ENCODE measurements around the gene MAN2A1. TPM values are rescaled to one million over a fixed set of nuclear protein-coding genes. Genes with fewer than 3 reads are reported as not detected.

Gene MAN2A1
- total RNA-seq, 1 experiment from 2014 or later: 78.0 TPM

DNA sequence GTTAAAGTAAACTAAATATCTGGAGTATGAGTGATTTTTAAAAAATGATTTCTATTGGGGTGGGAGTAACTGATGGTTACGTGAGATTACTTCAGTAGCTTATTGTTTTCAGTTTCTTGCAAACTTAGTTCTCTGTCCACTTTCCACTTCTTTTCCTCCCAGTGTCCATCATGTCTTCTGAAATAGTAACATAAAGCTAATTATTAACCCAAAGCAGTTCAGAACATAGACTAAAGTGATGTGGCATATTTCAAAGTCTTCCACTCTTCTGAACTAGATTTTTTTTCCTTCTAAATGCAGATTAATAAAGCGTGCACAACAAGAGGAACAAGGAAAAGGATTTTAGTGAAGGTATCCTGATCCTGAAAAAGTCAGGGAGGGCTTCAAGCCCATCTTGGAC is 114.1 kb downstream of the MAN2A1 start:
- peak overlapping the region in 1 of 3 experiments; percentile 90; a peak in 2 of 7 replicates for H3K27ac Mint-ChIP-seq
- no peak overlapping the region for H4K5ac ChIP-seq (ENCODE audit: insufficient read length, low read depth, low read length)

More for the DNA sequence above, 114.1 kb downstream of the MAN2A1 start:
- no peak overlapping the region for H4K8ac ChIP-seq (replicated peaks; ENCODE audit: insufficient read length, low read depth, low read length)
- H3K14ac ChIP-seq (ENCODE audit: insufficient read depth, low read length): no peak overlapping the region
- no peaks in the 10 kb centered on the region for H3K9me3 ChIP-seq (ENCODE audit: control insufficient read depth, low read depth, low read length)
- H2BK12ac ChIP-seq (ENCODE audit: insufficient read length, low read depth, low read length): no peak overlapping the region
- H3K79me2 ChIP-seq (ENCODE audit: insufficient read depth, low read length): no peaks in the 10 kb centered on the region
- H3K56ac ChIP-seq (ENCODE audit: insufficient read length, low read depth, low read length): no peak overlapping the region
- no peak overlapping the region for H3K4ac ChIP-seq (ENCODE audit: low read depth, low read length)
- no peak overlapping the region for H2BK20ac ChIP-seq (ENCODE audit: low read depth, low read length, poor library complexity, severe bottlenecking)
- H4K20me1 ChIP-seq (ENCODE audit: control insufficient read depth, insufficient read depth, insufficient read length): no peaks in the 10 kb centered on the region
- no peak overlapping the region for H2BK15ac ChIP-seq (ENCODE audit: low read depth, low read length)
- no peak overlapping the region for H2BK120ac ChIP-seq (ENCODE audit: low read depth, low read length, poor library complexity, severe bottlenecking)
- H3K79me1 ChIP-seq (ENCODE audit: insufficient read depth, low read depth, low read length, poor library complexity, severe bottlenecking): no peaks in the 10 kb centered on the region
- TF ChIP-seq, protein P1, sequence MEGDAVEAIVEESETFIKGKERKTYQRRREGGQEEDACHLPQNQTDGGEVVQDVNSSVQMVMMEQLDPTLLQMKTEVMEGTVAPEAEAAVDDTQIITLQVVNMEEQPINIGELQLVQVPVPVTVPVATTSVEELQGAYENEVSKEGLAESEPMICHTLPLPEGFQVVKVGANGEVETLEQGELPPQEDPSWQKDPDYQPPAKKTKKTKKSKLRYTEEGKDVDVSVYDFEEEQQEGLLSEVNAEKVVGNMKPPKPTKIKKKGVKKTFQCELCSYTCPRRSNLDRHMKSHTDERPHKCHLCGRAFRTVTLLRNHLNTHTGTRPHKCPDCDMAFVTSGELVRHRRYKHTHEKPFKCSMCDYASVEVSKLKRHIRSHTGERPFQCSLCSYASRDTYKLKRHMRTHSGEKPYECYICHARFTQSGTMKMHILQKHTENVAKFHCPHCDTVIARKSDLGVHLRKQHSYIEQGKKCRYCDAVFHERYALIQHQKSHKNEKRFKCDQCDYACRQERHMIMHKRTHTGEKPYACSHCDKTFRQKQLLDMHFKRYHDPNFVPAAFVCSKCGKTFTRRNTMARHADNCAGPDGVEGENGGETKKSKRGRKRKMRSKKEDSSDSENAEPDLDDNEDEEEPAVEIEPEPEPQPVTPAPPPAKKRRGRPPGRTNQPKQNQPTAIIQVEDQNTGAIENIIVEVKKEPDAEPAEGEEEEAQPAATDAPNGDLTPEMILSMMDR (conservative IDR thresholded peaks at IDR 0.05): no peak
- no peak overlapping the region for H4K91ac ChIP-seq (ENCODE audit: insufficient read length, low read depth, low read length)
- Mint-ChIP-seq H3K9me3 (no peaks in the 10 kb centered on the region), H3K4me1 (peaks cover 10 to 13% of the 10 kb centered on the region in 2 experiments), H3K36me3 (ENCODE audit: insufficient read depth in 1 of 3, low read depth in 3 of 3) (peaks cover 12 to 26% (median 22%) of the 10 kb centered on the region in 3 experiments; a peak in 6 of 7 replicates), H3K4me3 (no peak overlapping the region), H3K27me3 (ENCODE audit: low read depth) (no peaks in the 10 kb centered on the region)
- H2BK5ac ChIP-seq (ENCODE audit: insufficient read length, low read length): no peak overlapping the region
- WGBS (ENCODE audit: extremely low coverage, insufficient read length, low lambda C conversion rate): no CpG with 5 or more reads among the region's 2 CpGs
- no peak overlapping the region for H3K18ac ChIP-seq (ENCODE audit: insufficient read length, low read depth, low read length)
- H2AK5ac ChIP-seq (ENCODE audit: insufficient read length, low read length): no peak overlapping the region
- H3K4me1 ChIP-seq (ENCODE audit: insufficient read depth, low read length): no peaks in the 10 kb centered on the region; the same call in 1 of the 2 replicates
- no peak for DNase-seq
- H3K23me2 ChIP-seq (ENCODE audit: insufficient read length, low read depth, low read length, poor library complexity, severe bottlenecking): no peaks in the 10 kb centered on the region
- no peak overlapping the region for H3K9ac ChIP-seq (ENCODE audit: extremely low read depth, insufficient read length, low read length)
- H3K27me3 ChIP-seq (ENCODE audit: insufficient read depth, low read length): no peaks in the 10 kb centered on the region
- H3T11ph ChIP-seq (ENCODE audit: low read length): no peak overlapping the region
- no peak overlapping the region for H3K23ac ChIP-seq (ENCODE audit: insufficient read length, low read depth, low read length)
- no peak overlapping the region for H2AFZ ChIP-seq (ENCODE audit: low read length)
- no peak overlapping the region for H3K4me2 ChIP-seq (ENCODE audit: insufficient read depth, insufficient read length, low read length)
- H3K27ac ChIP-seq (ENCODE audit: insufficient read length, low read depth, low read length): no peak overlapping the region

All from H9 (cell line).